Left lung (tissue), 10 donors: ENCODE measurements around the gene OR11L1. TPM values are rescaled to one million over a fixed set of nuclear protein-coding genes. Genes with fewer than 3 reads are reported as not detected.

Experiments used
- ATAC-seq: fragments of 200-7000 bp; cut with Tn5 transposase; one replicate; pipeline ENCODE4 v1.9.1; 2020; ENCODE audit warnings: moderate library complexity
- DNase-seq, 4 donors: peaks; one replicate each; pipeline ENCODE4 v3.0.0-alpha.2; 2013 to 2020
- H3K27ac ChIP-seq, 2 donors: fragments of 200-600 bp; sonication (generic) in 1 of 2; one replicate each; pipeline versions ENCODE4 v1.5.0 to v1.8.0; 2020 to 2021
- H3K27me3 ChIP-seq, 2 donors: fragments of 200-600 bp; sonication (generic) in 1 of 2; one replicate each; pipeline versions ENCODE4 v1.5.0 to v1.8.0; 2020 to 2021
- H3K36me3 ChIP-seq, 2 donors: fragments of 200-600 bp; sonication (generic) in 1 of 2; one replicate each; pipeline versions ENCODE4 v1.5.0 to v1.8.0; 2020 to 2021
- H3K4me1 ChIP-seq, 2 donors: fragments of 200-600 bp; one replicate each; pipeline ENCODE4 v1.8.0; 2021
- H3K4me3 ChIP-seq, 2 donors: fragments of 200-600 bp; sonication (generic) in 1 of 2; one replicate each; pipeline versions ENCODE4 v1.5.0 to v1.8.0; 2020 to 2021; ENCODE audit warnings: mild to moderate bottlenecking in 1 of 2
- H3K9me3 ChIP-seq, 2 donors: fragments of 200-600 bp; sonication (generic) in 1 of 2; one replicate each; pipeline versions ENCODE4 v1.5.0 to v1.8.0; 2020 to 2021
- CTCF ChIP-seq, 2 donors: fragments of 200-600 bp; sonication (generic) in 1 of 2; IDR thresholded peaks; one replicate each; pipeline versions ENCODE4 v1.5.0 to v1.8.0; 2021; ENCODE audit warnings: antibody characterized with exemption in 2 of 2
- intact Hi-C, 2 donors: fragments of 100-400 bp; cut with DNase I; formaldehyde crosslinking; loops; one replicate each; pipeline versions ENCODE4 v1.11.2 to v1.14.2; 2022
- polyA plus RNA-seq, 6 donors: library from polyadenylated mRNA; unstranded; fragments of 120-200 nt; gene quantifications; one replicate each; pipeline ENCODE4 v1.2.1, GENCODE V29; 2013; ENCODE audit not compliant: insufficient read length in 6 of 6
- total RNA-seq, 2 donors: library from RNA; stranded (reverse); fragmentation: NEBNext Ultra II Directional; extraction: Animal tissue kit (Norgen Biotek cat#: 25700); gene quantifications; one replicate each; pipeline ENCODE4 v1.2.1, GENCODE V29; 2021
- donor health status: DM: no; HTN: yes; CAD: no.
- donor health status: DM: no; HTN: no; CAD: no.

The OR11L1 gene
- total and polyA plus RNA-seq, 8 donors: not detected

GRCh38 chr1:247843411-247843810, 1.7 kb upstream of the OR11L1 start:
- H3K27ac ChIP-seq: no peak overlapping the region
- no peaks in the 10 kb centered on the region for H3K4me1 ChIP-seq
- H3K4me3 ChIP-seq: no peak overlapping the region
- intact Hi-C loops: no loop called here
- H3K27me3 ChIP-seq: no peaks in the 10 kb centered on the region
- no peaks in the 10 kb centered on the region for H3K36me3 ChIP-seq
- no peak for TF ChIP-seq CTCF (IDR thresholded peaks at IDR 0.05)
- ATAC-seq (no peak), DNase-seq (no peak)
- H3K9me3 ChIP-seq: no peaks in the 10 kb centered on the region

GRCh38 chr1:247840818-247841217, 878 bp downstream of the OR11L1 start:
- TF ChIP-seq CTCF (IDR thresholded peaks at IDR 0.05): no peak
- Histone ChIP-seq H3K4me3 (no peak overlapping the region), H3K4me1 (no peaks in the 10 kb centered on the region), H3K27ac (no peak overlapping the region), H3K9me3 (no peaks in the 10 kb centered on the region), H3K27me3 (no peaks in the 10 kb centered on the region), H3K36me3 (no peaks in the 10 kb centered on the region)
- intact Hi-C loops: no loop called here
- DNase-seq: no peak
- ATAC-seq: no peak

- no peaks in the 10 kb centered on the region for H3K36me3 ChIP-seq
- ATAC-seq: no peak
- H3K27ac ChIP-seq: no peak overlapping the region
- intact Hi-C loops: no loop called here
- DNase-seq: no peak
- H3K4me3 ChIP-seq: no peak overlapping the region
- H3K4me1 ChIP-seq: no peaks in the 10 kb centered on the region
- no peak for TF ChIP-seq CTCF (IDR thresholded peaks at IDR 0.05)
- no peaks in the 10 kb centered on the region for H3K9me3 ChIP-seq
- no peaks in the 10 kb centered on the region for H3K27me3 ChIP-seq
Measured at GRCh38 chr1:247833601-247834000, 8.1 kb downstream of the OR11L1 start.

- no peaks in the 10 kb centered on the region for H3K9me3 ChIP-seq
- no peaks in the 10 kb centered on the region for H3K36me3 ChIP-seq
- no peak for TF ChIP-seq CTCF (IDR thresholded peaks at IDR 0.05)
- no peaks in the 10 kb centered on the region for H3K27me3 ChIP-seq
- ATAC-seq (no peak), DNase-seq (no peak)
- no peak overlapping the region for H3K4me3 ChIP-seq
- no peak overlapping the region for H3K27ac ChIP-seq
- H3K4me1 ChIP-seq: no peaks in the 10 kb centered on the region
- intact Hi-C loops: no loop called here
Measured at GRCh38 chr1:247829656-247830055, 12.0 kb downstream of the OR11L1 start.

- no peak overlapping the region for H3K27ac ChIP-seq
- ATAC-seq (no peak), DNase-seq (no peak)
- H3K4me3 ChIP-seq: no peak overlapping the region
- H3K4me1 ChIP-seq: no peaks in the 10 kb centered on the region
- TF ChIP-seq CTCF (IDR thresholded peaks at IDR 0.05): no peak
- no peaks in the 10 kb centered on the region for H3K9me3 ChIP-seq
- no peaks in the 10 kb centered on the region for H3K27me3 ChIP-seq
- intact Hi-C loops: no loop called here
- H3K36me3 ChIP-seq: no peaks in the 10 kb centered on the region
Measured at GRCh38 chr1:247825362-247825761, 16.3 kb downstream of the OR11L1 start.
